Endodermal cell (in vitro differentiated cells): ENCODE measurements around the gene PYY. TPM values are rescaled to one million over a fixed set of nuclear protein-coding genes. Genes with fewer than 3 reads are reported as not detected.

Source experiments
- DNase-seq: peaks from one replicate; pipeline ENCODE4 v3.0.0-alpha.2; 2017
- H3K27ac ChIP-seq: 2 replicates; pipeline ENCODE4 v1.5.1; 2013; ENCODE audit warnings: mild to moderate bottlenecking, low read depth, low read length, moderate library complexity
- H3K27me3 ChIP-seq: 2 replicates; pipeline ENCODE4 v1.6.1; 2013; ENCODE audit warnings: mild to moderate bottlenecking, low read length, moderate library complexity; ENCODE audit not compliant: insufficient read depth, control insufficient read depth, poor library complexity, severe bottlenecking
- H3K36me3 ChIP-seq: 2 replicates; pipeline ENCODE4 v1.7.0; 2013; ENCODE audit warnings: mild to moderate bottlenecking, low read length, moderate library complexity; ENCODE audit not compliant: control insufficient read depth, insufficient read depth
- H3K4me1 ChIP-seq: one replicate; pipeline ENCODE4 v1.7.0; 2013; ENCODE audit warnings: low read length; ENCODE audit not compliant: control insufficient read depth, insufficient read depth
- H3K4me3 ChIP-seq: 2 replicates; pipeline ENCODE4 v1.5.1; 2013; ENCODE audit warnings: mild to moderate bottlenecking, low read length, moderate library complexity
- H3K9ac ChIP-seq: 2 replicates; pipeline ENCODE4 v1.6.1; 2013; ENCODE audit warnings: mild to moderate bottlenecking, low read length, moderate library complexity; ENCODE audit not compliant: poor library complexity, severe bottlenecking; ENCODE audit errors: extremely low read depth
- H3K9me3 ChIP-seq: 2 replicates; pipeline ENCODE4 v1.6.1; 2013; ENCODE audit warnings: mild to moderate bottlenecking, low read length, moderate library complexity; ENCODE audit not compliant: control insufficient read depth
- H3K27ac Mint-ChIP-seq: 2 replicates; pipeline ENCODE4 v1.8.0; 2020; ENCODE audit warnings: mixed read lengths
- H3K27me3 Mint-ChIP-seq: 2 replicates; pipeline ENCODE4 v1.8.0; 2021; ENCODE audit warnings: mild to moderate bottlenecking, mixed read lengths; ENCODE audit not compliant: insufficient read depth
- H3K36me3 Mint-ChIP-seq: 2 replicates; pipeline ENCODE4 v1.8.0; 2020; ENCODE audit warnings: low read depth, mixed read lengths
- H3K4me1 Mint-ChIP-seq: 2 replicates; pipeline ENCODE4 v1.8.0; 2020; ENCODE audit warnings: mixed read lengths
- H3K4me3 Mint-ChIP-seq: 2 replicates; pipeline ENCODE4 v1.8.0; 2020; ENCODE audit warnings: mild to moderate bottlenecking, moderate library complexity, mixed read lengths
- H3K9me3 Mint-ChIP-seq: 2 replicates; pipeline ENCODE4 v1.8.0; 2020; ENCODE audit warnings: mild to moderate bottlenecking, mixed read lengths
- CTCF ChIP-seq: fragments of 200-600 bp; sonication (generic); conservative IDR thresholded peaks from 2 replicates; pipeline ENCODE4 v1.5.0; 2021; ENCODE audit warnings: antibody characterized with exemption, mild to moderate bottlenecking
- WGBS, 2 experiments: methylation state at CpG; one replicate each; pipeline versions ENCODE4 v1.1.5 to v1.1.7; 2013; ENCODE audit warnings: missing lambda C conversion rate in 2 of 2, mixed read lengths in 1 of 2; ENCODE audit not compliant: insufficient coverage in 1 of 2, insufficient read length in 1 of 2; 5-methylcytosine and 5-hydroxymethylcytosine counted together
- total RNA-seq, 2 donors: library from RNA; stranded (reverse); fragmentation: NEBNext Ultra II Directional in 1 of 2; extraction: Animal tissue kit (Norgen Biotek cat#: 25700) in 1 of 2; gene quantifications; 2 replicates in 1 of 2; 3 replicates in 1 of 2; pipeline ENCODE4 v1.2.1, GENCODE V29; 2021

The PYY gene
- total RNA-seq, 2 donors from 2014 or later: 1.3 to 1.4 TPM

DNA sequence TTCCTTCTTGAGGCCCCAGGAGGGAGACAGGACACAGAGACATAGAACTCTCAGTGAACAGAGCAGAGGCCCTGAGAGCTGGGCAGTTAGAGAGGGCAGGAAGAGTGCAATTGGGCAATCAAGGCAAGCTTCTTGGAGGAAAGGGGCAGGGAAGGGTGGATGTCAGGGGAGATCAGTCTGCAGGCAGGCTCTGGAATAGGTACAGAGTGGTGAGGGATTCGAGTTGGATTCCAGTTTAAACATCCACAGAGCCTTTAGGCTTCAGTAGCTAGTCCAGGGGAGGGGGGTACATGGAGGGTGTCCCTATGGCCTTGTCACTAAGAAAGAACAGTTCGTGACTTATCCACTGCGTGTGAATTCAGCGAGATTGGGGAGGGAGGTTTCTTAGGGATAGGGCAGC is 2.0 kb downstream of the PYY start:
- H3K9me3 Mint-ChIP-seq: no peaks in the 10 kb centered on the region
- Histone ChIP-seq H3K27ac (no peak overlapping the region), H3K9ac (no peak overlapping the region), H3K27me3 (peaks cover 48% of the 10 kb centered on the region), H3K4me1 (no peaks in the 10 kb centered on the region), H3K4me3 (peak overlapping the region; percentile 79), H3K9me3 (no peaks in the 10 kb centered on the region), H3K36me3 (no peaks in the 10 kb centered on the region)
- H3K4me1 Mint-ChIP-seq: peaks cover 7% of the 10 kb centered on the region
- WGBS, 2 experiments: 80 to 82% methylated on average over 2 to 4 of the region's 4 CpGs
- H3K27me3 Mint-ChIP-seq: peaks cover 63% of the 10 kb centered on the region
- no peak overlapping the region for H3K27ac Mint-ChIP-seq
- H3K4me3 Mint-ChIP-seq: peak overlapping the region; percentile 74
- H3K36me3 Mint-ChIP-seq: no peaks in the 10 kb centered on the region
- no peak for DNase-seq
- no peak for TF ChIP-seq CTCF

DNA sequence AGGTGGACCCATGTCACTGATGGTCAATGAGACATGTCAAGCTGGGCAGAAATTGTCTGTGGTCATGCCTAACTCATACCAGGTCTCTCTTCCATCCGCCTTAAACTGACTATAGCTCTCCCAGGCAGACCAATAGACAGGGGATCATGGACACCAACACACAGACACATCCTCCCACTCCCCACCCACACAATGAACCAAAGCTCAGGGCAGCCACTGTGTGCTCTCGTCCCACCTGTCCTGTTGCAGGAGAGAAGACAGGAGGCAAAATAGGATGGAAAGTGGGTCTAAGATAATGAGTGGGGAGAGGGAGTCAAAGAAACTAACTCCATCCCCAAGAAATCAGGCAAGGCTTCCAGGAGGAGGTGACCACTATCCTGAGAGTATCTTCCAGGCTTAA is 3.2 kb downstream of the PYY start:
- no peaks in the 10 kb centered on the region for H3K9me3 ChIP-seq
- no peaks in the 10 kb centered on the region for H3K36me3 ChIP-seq
- no peak overlapping the region for H3K27ac ChIP-seq
- no peak overlapping the region for H3K4me3 ChIP-seq
- no peak overlapping the region for H3K9ac ChIP-seq
- no peak overlapping the region for H3K4me3 Mint-ChIP-seq
- no peaks in the 10 kb centered on the region for H3K36me3 Mint-ChIP-seq
- H3K4me1 Mint-ChIP-seq: peaks cover 7% of the 10 kb centered on the region
- H3K27me3 Mint-ChIP-seq: peaks cover 56% of the 10 kb centered on the region
- H3K27ac Mint-ChIP-seq: no peak overlapping the region
- no peaks in the 10 kb centered on the region for H3K4me1 ChIP-seq
- TF ChIP-seq CTCF: no peak
- H3K27me3 ChIP-seq: peaks cover 48% of the 10 kb centered on the region
- no peaks in the 10 kb centered on the region for H3K9me3 Mint-ChIP-seq
- WGBS, 2 experiments: 95% methylated on average over 1 of the region's 2 CpGs; no CpG with 5 or more reads in 1 of the 2 experiments
- DNase-seq: no peak

DNA sequence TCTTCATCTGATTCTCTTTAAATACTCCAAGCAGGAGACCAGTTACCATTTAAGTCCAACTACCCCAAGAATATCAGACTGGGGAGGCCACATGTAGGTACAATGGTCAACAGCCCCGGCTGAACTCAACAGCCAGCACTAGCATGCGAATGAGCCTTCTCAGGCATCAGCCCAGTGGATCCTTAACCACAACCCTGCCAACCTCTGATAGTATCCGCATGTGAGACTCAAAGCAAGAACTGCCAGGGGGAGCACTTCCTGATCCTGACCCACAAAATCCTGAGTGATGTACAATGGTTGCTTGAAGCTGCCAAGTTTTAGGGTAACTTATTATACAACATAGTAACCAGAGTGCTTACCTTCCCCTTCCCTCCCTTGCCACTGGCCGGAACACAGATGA is 4.0 kb downstream of the PYY start:
- TF ChIP-seq CTCF: peak; percentile 42
- DNase-seq: peak; percentile 47
- no peaks in the 10 kb centered on the region for H3K4me1 ChIP-seq
- peaks cover 44% of the 10 kb centered on the region for H3K27me3 ChIP-seq
- H3K27me3 Mint-ChIP-seq: peaks cover 49% of the 10 kb centered on the region
- H3K4me3 ChIP-seq: no peak overlapping the region
- no peaks in the 10 kb centered on the region for H3K36me3 Mint-ChIP-seq
- H3K36me3 ChIP-seq: no peaks in the 10 kb centered on the region
- no peaks in the 10 kb centered on the region for H3K9me3 Mint-ChIP-seq
- H3K4me3 Mint-ChIP-seq: no peak overlapping the region
- WGBS, 2 experiments: 82% methylated on average over 4 of the region's 4 CpGs; no CpG with 5 or more reads in 1 of the 2 experiments
- H3K27ac Mint-ChIP-seq: no peak overlapping the region
- no peaks in the 10 kb centered on the region for H3K9me3 ChIP-seq
- no peak overlapping the region for H3K9ac ChIP-seq
- H3K27ac ChIP-seq: no peak overlapping the region
- peaks cover 7% of the 10 kb centered on the region for H3K4me1 Mint-ChIP-seq
